ENCODE data around the gene SLC17A4.

- TF ChIP-seq CTCF (IDR thresholded peaks at IDR 0.05) (no peak), POLR2A (IDR thresholded peaks at IDR 0.05) (no peak)
Observed at GRCh38 chr6:25750906-25751305, 3.6 kb upstream of the SLC17A4 start.
